Liver (tissue), 9 donors: Measurements from ENCODE around the gene APBA3. TPM values are rescaled to one million over a fixed set of nuclear protein-coding genes. Genes with fewer than 3 reads are reported as not detected.

Source experiments
- DNase-seq: peaks from one replicate; pipeline ENCODE4 v3.0.0-alpha.2; 2017; ENCODE audit warnings: low spot score
- H3K27ac ChIP-seq, 2 donors: one replicate each; pipeline ENCODE4 v1.7.0; 2013; ENCODE audit warnings: inconsistent platforms in 2 of 2, low read length in 2 of 2, control low read depth in 1 of 2, low read depth in 1 of 2, mild to moderate bottlenecking in 1 of 2
- H3K27me3 ChIP-seq, 4 donors: one replicate each; pipeline versions ENCODE4 v1.6.1 to v1.7.0; 2013; ENCODE audit warnings: low read length in 3 of 4, inconsistent platforms in 1 of 4, mild to moderate bottlenecking in 1 of 4, moderate library complexity in 1 of 4; ENCODE audit not compliant: control insufficient read depth in 4 of 4, insufficient read depth in 4 of 4
- H3K36me3 ChIP-seq, 4 donors: one replicate each; pipeline versions ENCODE4 v1.6.1 to v1.7.0; 2013; ENCODE audit warnings: low read length in 3 of 4, mild to moderate bottlenecking in 3 of 4, low read depth in 1 of 4, moderate library complexity in 1 of 4; ENCODE audit not compliant: control insufficient read depth in 4 of 4, insufficient read depth in 3 of 4
- H3K4me1 ChIP-seq, 4 donors: one replicate each; pipeline versions ENCODE4 v1.6.1 to v1.7.0; 2013; ENCODE audit warnings: low read length in 3 of 4, mild to moderate bottlenecking in 3 of 4, moderate library complexity in 1 of 4; ENCODE audit not compliant: control insufficient read depth in 4 of 4, insufficient read depth in 4 of 4
- H3K4me3 ChIP-seq, 3 donors: one replicate each; pipeline versions ENCODE4 v1.6.1 to v1.7.0; 2013; ENCODE audit warnings: low read length in 3 of 3, control low read depth in 1 of 3, low read depth in 1 of 3, mild to moderate bottlenecking in 1 of 3
- H3K9ac ChIP-seq, 2 donors: one replicate each; pipeline ENCODE4 v1.7.0; 2013; ENCODE audit warnings: low read length in 2 of 2, mild to moderate bottlenecking in 2 of 2, moderate library complexity in 2 of 2, control low read depth in 1 of 2, low read depth in 1 of 2
- H3K9me3 ChIP-seq, 4 donors: one replicate each; pipeline versions ENCODE4 v1.6.1 to v1.7.0; 2013; ENCODE audit warnings: low read length in 3 of 4; ENCODE audit not compliant: control insufficient read depth in 4 of 4
- ATF3 ChIP-seq: IDR thresholded peaks from 2 replicates; pipeline ENCODE4 v1.6.1; 2016; ENCODE audit warnings: antibody characterized with exemption
- CTCF ChIP-seq: fragments of 150-350 bp; IDR thresholded peaks from 2 replicates; pipeline ENCODE4 v1.5.1; 2017; ENCODE audit warnings: improper control_type of control experiment, low read depth, low read length; ENCODE audit not compliant: missing input control
- EGR1 ChIP-seq, 2 donors: IDR thresholded peaks; 2 replicates each; pipeline ENCODE4 v1.6.1; 2016 to 2018; ENCODE audit warnings: antibody characterized with exemption in 2 of 2, low read depth in 2 of 2
- FOXA1 ChIP-seq: IDR thresholded peaks from 2 replicates; pipeline ENCODE4 v1.6.1; 2016; ENCODE audit warnings: antibody characterized with exemption
- FOXA2 ChIP-seq: IDR thresholded peaks from 2 replicates; pipeline ENCODE4 v1.6.1; 2016; ENCODE audit warnings: antibody characterized with exemption
- GABPA ChIP-seq, 2 donors: IDR thresholded peaks in 1 of 2; conservative IDR thresholded peaks in 1 of 2; 2 replicates each; pipeline ENCODE4 v1.6.1; 2016; ENCODE audit warnings: antibody characterized with exemption in 2 of 2, mild to moderate bottlenecking in 1 of 2, moderate library complexity in 1 of 2
- HNF4A ChIP-seq, 2 donors: conservative IDR thresholded peaks; 2 replicates each; pipeline ENCODE4 v1.6.1; 2016; ENCODE audit warnings: antibody characterized with exemption in 2 of 2, mild to moderate bottlenecking in 2 of 2
- HNF4G ChIP-seq: IDR thresholded peaks from 2 replicates; pipeline ENCODE4 v1.6.1; 2016; ENCODE audit warnings: antibody characterized with exemption
- JUND ChIP-seq, 2 donors: IDR thresholded peaks; 2 replicates each; pipeline ENCODE4 v1.6.1; 2016; ENCODE audit warnings: antibody characterized with exemption in 2 of 2
- MAX ChIP-seq: IDR thresholded peaks from 2 replicates; pipeline ENCODE4 v1.6.1; 2016; ENCODE audit warnings: antibody characterized with exemption
- NR2F2 ChIP-seq: IDR thresholded peaks from 2 replicates; pipeline ENCODE4 v1.6.1; 2016; ENCODE audit warnings: antibody characterized with exemption
- RAD21 ChIP-seq, 2 donors: IDR thresholded peaks; 2 replicates each; pipeline ENCODE4 v1.6.1; 2016; ENCODE audit warnings: antibody characterized with exemption in 2 of 2, mild to moderate bottlenecking in 2 of 2
- REST ChIP-seq: IDR thresholded peaks from 2 replicates; pipeline ENCODE4 v1.6.1; 2016; ENCODE audit warnings: antibody characterized with exemption, mild to moderate bottlenecking
- RXRA ChIP-seq, 2 donors: IDR thresholded peaks; 2 replicates each; pipeline ENCODE4 v1.6.1; 2017 to 2018; ENCODE audit warnings: antibody characterized with exemption in 2 of 2, mild to moderate bottlenecking in 1 of 2
- SP1 ChIP-seq: IDR thresholded peaks from 2 replicates; pipeline ENCODE4 v1.6.1; 2018; ENCODE audit warnings: antibody characterized with exemption, mild to moderate bottlenecking
- TAF1 ChIP-seq: conservative IDR thresholded peaks from 2 replicates; pipeline ENCODE4 v1.6.1; 2016; ENCODE audit warnings: antibody characterized with exemption, mild to moderate bottlenecking
- YY1 ChIP-seq: IDR thresholded peaks from 2 replicates; pipeline ENCODE4 v1.6.1; 2016; ENCODE audit warnings: antibody characterized with exemption, mild to moderate bottlenecking
- ZBTB33 ChIP-seq: IDR thresholded peaks from 2 replicates; pipeline ENCODE4 v1.6.1; 2016; ENCODE audit warnings: antibody characterized with exemption
- WGBS: extraction: QIAGEN DNeasy Blood & Tissue Kit; methylation state at CpG from one replicate; pipeline ENCODE4 v1.1.7; 2013; 5-methylcytosine and 5-hydroxymethylcytosine counted together
- polyA plus RNA-seq, 2 donors: library from polyadenylated mRNA; stranded (reverse) in 1 of 2; unstranded in 1 of 2; fragments of 200-250 nt in 1 of 2; fragments of >200 nt in 1 of 2; fragmentation: Nextera tagmentation in 1 of 2; extraction: Ambion mirVana in 1 of 2; gene quantifications; one replicate each; pipeline versions ENCODE4 v1.2.1 to v1.2.3, GENCODE V29; 2013 to 2015
- total RNA-seq, 2 donors: library from RNA; depleted of rRNA; stranded (reverse); fragments of >200 nt; gene quantifications; one replicate each; pipeline ENCODE4 v1.2.3, GENCODE V29; 2014
- donor health status: healthy.
- donor health status: healthy.
- donor health status: healthy.
- donor health status: healthy.
- donor health status: healthy.

APBA3 gene
- total and polyA plus RNA-seq, 4 donors = 6.4 to 24.3 (median 10.7) TPM

GRCh38 chr19:3745363-3746045, 16.0 kb downstream of the APBA3 start:
- no peak for DNase-seq
- Histone ChIP-seq H3K4me1 (peaks cover 0 to 5% (median 2%) of the 10 kb centered on the region in 4 donors), H3K36me3 (peaks cover 6 to 14% (median 8%) of the 10 kb centered on the region in 4 donors), H3K9me3 (no peaks in the 10 kb centered on the region), H3K9ac (no peak overlapping the region), H3K27ac (no peak overlapping the region), H3K27me3 (no peaks in the 10 kb centered on the region), H3K4me3 (no peak overlapping the region)
- TF ChIP-seq HNF4A (conservative IDR thresholded peaks at IDR 0.05) (no peak), TAF1 (no peak), JUND (IDR thresholded peaks at IDR 0.05) (no peak), GABPA (IDR thresholded peaks at IDR 0.05 in 1 of 2, conservative IDR thresholded peaks at IDR 0.05 in 1 of 2) (no peak), CTCF (no peak), NR2F2 (no peak), SP1 (no peak), ZBTB33 (no peak), ATF3 (no peak), FOXA2 (no peak), YY1 (no peak), EGR1 (IDR thresholded peaks at IDR 0.05; ENCODE audit: low read depth in 2 of 2) (no peak), RXRA (IDR thresholded peaks at IDR 0.05) (no peak), REST (no peak), FOXA1 (no peak), HNF4G (no peak), MAX (no peak), RAD21 (IDR thresholded peaks at IDR 0.05) (no peak)
- 75% methylated on average over 8 of the region's 8 CpGs for WGBS
